Kidney (tissue), 14 donors: ENCODE measurements around the gene PANK2. TPM values are rescaled to one million over a fixed set of nuclear protein-coding genes. Genes with fewer than 3 reads are reported as not detected.
"Not testable (repeated sequence)": the region's sequence is repeated elsewhere in the genome, so short reads cannot be mapped to it uniquely, and the experiment has no call there.

Source experiments
- DNase-seq, 5 donors: peaks; one replicate each; pipeline ENCODE4 v3.0.0-alpha.2; 2013 to 2020
- FAIRE-seq: peaks from 2 replicates; lab custom pipeline; 2012; peaks lifted over from hg19 to GRCh38; lab: Jason Lieb, UNC
- H3K27ac ChIP-seq, 2 donors: one replicate each; pipeline ENCODE4 v1.7.0; 2013; ENCODE audit warnings: low read depth in 2 of 2, low read length in 2 of 2, inconsistent platforms in 1 of 2
- H3K27me3 ChIP-seq: one replicate; pipeline ENCODE4 v1.7.1; 2013; ENCODE audit warnings: low read length, inconsistent platforms; ENCODE audit not compliant: control insufficient read depth, insufficient read depth
- H3K36me3 ChIP-seq, 3 donors: one replicate each; pipeline versions ENCODE4 v1.7.0 to v1.7.1; 2013; ENCODE audit warnings: low read length in 3 of 3, control low read depth in 1 of 3, inconsistent platforms in 1 of 3; ENCODE audit not compliant: insufficient read depth in 3 of 3, control insufficient read depth in 2 of 3
- H3K4me1 ChIP-seq, 3 donors: one replicate each; pipeline versions ENCODE4 v1.7.0 to v1.7.1; 2013; ENCODE audit warnings: low read length in 3 of 3, inconsistent platforms in 1 of 3, low read depth in 1 of 3; ENCODE audit not compliant: control insufficient read depth in 2 of 3, insufficient read depth in 2 of 3
- H3K4me3 ChIP-seq, 3 donors: one replicate each; pipeline versions ENCODE4 v1.7.0 to v1.8.1; 2013; ENCODE audit warnings: low read length in 3 of 3, control low read depth in 1 of 3, inconsistent platforms in 1 of 3
- H3K9ac ChIP-seq, 3 donors: one replicate each; pipeline versions ENCODE4 v1.7.0 to v1.7.1; 2013; ENCODE audit warnings: low read length in 3 of 3, control low read depth in 1 of 3, inconsistent platforms in 1 of 3
- H3K9me3 ChIP-seq, 3 donors: one replicate each; pipeline versions ENCODE4 v1.7.0 to v1.7.1; 2013; ENCODE audit warnings: low read length in 3 of 3, control low read depth in 1 of 3, inconsistent platforms in 1 of 3; ENCODE audit not compliant: control insufficient read depth in 2 of 3, insufficient read depth in 1 of 3
- CTCF ChIP-seq: IDR thresholded peaks from 3 replicates; pipeline ENCODE4 v1.5.1; 2012; ENCODE audit warnings: mild to moderate bottlenecking, moderate library complexity, borderline replicate concordance; ENCODE audit not compliant: insufficient read depth; ENCODE audit errors: extremely low read depth
- intact Hi-C: fragments of 100-400 bp; cut with DNase I; formaldehyde crosslinking; loops from one replicate; pipeline ENCODE4 v1.11.1; 2022
- polyA plus RNA-seq: library from polyadenylated mRNA; stranded (reverse); fragments of 350-450 nt; fragmentation: Illumina TruSeq; extraction: RNeasy Lipid Tissue Mini Kit (QIAGEN cat#74804); gene quantifications from one replicate; pipeline ENCODE4 v1.2.3, GENCODE V29; 2014; ENCODE audit warnings: low read depth, low replicate concordance; ENCODE audit not compliant: insufficient read depth
- total RNA-seq: library from RNA; stranded (reverse); fragmentation: NEBNext Ultra II Directional; extraction: Animal tissue kit (Norgen Biotek cat#: 25700); gene quantifications from one replicate; pipeline ENCODE4 v1.2.1, GENCODE V29; 2021
- donor health status: control.
- donor health status: control.
- donor health status: control.
- donor health status: control.
- donor health status: control.
- donor health status: DM: yes; HTN: yes; CAD: no.
- donor health status: Normal renal cell carcinoma (clear cell type).

PANK2 gene
- total and polyA plus RNA-seq, 2 donors from 2014 or later = 26.8 to 44.9 TPM

- TF ChIP-seq CTCF = no peak
- intact Hi-C loops = no loop called here
- Histone ChIP-seq H3K9ac (no peak overlapping the region), H3K9me3 (no peaks in the 10 kb centered on the region), H3K27me3 (no peaks in the 10 kb centered on the region), H3K4me1 (peaks cover 0 to 7% (median 0%) of the 10 kb centered on the region in 3 donors), H3K27ac (no peak overlapping the region), H3K36me3 (no peaks in the 10 kb centered on the region), H3K4me3 (no peak overlapping the region)
- FAIRE-seq (no peak), DNase-seq (no peak)
Observed at GRCh38 chr20:3843490-3843889, 45.7 kb upstream of the PANK2 start.

DNA sequence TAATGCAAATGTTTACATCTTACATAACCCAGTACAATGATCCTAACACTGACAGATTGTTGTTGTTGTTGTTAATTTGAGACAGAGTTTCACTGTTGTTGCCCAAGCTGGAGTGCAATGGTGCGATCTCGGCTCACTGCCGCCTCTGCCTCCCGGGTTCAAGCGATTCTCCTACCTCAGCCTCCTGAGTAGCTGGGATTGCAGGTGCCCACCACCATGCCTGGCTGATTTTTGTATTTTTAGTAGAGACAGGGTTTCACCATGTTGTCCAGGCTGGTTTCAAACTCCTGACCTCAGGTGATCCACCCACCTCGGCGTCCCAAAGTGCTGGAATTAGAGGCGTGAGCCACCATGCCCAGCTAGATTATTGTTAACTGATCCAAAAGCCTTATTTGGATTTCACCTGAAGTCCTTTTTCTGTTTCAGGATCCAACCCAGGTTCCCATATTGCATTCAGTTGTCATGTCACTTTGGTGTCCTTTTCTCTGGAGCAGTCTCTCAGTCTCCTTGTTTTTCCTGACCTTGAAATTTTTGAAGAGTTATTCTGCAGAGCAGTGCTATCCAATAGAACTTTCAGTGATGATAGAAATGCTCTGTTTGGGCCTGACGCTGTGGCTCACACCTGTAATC lies 45.1 kb upstream of the PANK2 start:
- intact Hi-C loops, FAIRE-seq, H3K27me3 ChIP-seq, H3K4me3 ChIP-seq, DNase-seq, H3K9me3 ChIP-seq, H3K9ac ChIP-seq, H3K4me1 ChIP-seq, H3K27ac ChIP-seq, H3K36me3 ChIP-seq: not testable (repeated sequence)

- peak overlapping the region; percentile 50 to 94 (median 87) for H3K9ac ChIP-seq
- H3K27ac ChIP-seq = peak overlapping the region; percentile 82 to 95
- no peak for TF ChIP-seq CTCF
- no peaks in the 10 kb centered on the region for H3K36me3 ChIP-seq
- H3K9me3 ChIP-seq = no peaks in the 10 kb centered on the region
- no peak for FAIRE-seq
- H3K4me1 ChIP-seq = peaks cover 0 to 8% (median 0%) of the 10 kb centered on the region in 3 donors
- intact Hi-C loops = no loop called here
- DNase-seq = peak in 1 of 5 donors; percentile 84
- H3K4me3 ChIP-seq = peak overlapping the region; percentile 65 to 96 (median 79)
- no peaks in the 10 kb centered on the region for H3K27me3 ChIP-seq
Observed at GRCh38 chr20:3846378-3846739, 42.8 kb upstream of the PANK2 start.

DNA sequence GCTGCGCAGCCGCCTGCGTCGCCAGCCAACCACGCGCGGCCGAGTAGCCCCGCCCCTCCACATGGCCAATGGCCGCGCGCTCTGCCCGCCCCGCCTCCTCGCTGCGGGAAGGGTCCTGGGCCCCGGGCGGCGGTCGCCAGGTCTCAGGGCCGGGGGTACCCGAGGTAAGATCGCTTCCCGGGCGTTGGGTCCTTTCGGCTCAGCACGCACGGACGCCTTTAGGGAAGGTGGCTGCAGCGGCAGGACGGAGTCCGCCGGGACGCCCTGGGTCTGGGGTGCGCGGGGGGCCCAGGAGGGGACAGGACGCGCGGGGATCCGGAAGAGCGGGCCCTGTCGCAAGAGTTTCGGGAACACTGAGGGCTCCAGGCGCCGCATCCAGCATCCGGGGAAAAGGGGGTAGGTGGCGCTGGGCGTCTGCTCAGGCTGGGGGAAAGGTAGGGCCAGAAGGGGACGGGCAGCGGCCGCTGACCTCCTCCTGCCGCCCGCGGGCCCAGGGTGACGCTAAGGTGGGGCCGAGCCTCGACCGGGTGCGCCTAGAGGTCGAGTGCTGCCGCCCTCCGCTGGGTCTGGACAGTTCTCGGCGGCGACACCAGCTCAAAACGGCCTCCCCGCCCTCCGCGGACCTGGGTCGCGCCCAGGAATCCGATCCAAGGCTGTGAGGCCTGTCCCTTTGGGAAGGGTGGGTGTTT lies 42.3 kb upstream of the PANK2 start, which contains the start of gene MAVS:
Gene MAVS, plus strand, starts transcription at position 95 of the 689 bp plus-strand sequence. CDS start 7,791 bp downstream, outside the sequence.
- DNase-seq (peak; percentile 90 to 96 (median 93)), FAIRE-seq (no peak)
- Histone ChIP-seq H3K9ac (peak within 1 kb of the TSS; percentile 50 to 96 (median 94)), H3K4me3 (peak within 1 kb of the TSS; percentile 65 to 96 (median 79)), H3K27ac (peak within 1 kb of the TSS; percentile 91 to 95), H3K36me3 (no peaks in the 10 kb centered on the region), H3K4me1 (peaks cover 0 to 8% (median 0%) of the 10 kb centered on the region in 3 donors), H3K27me3 (no peaks in the 10 kb centered on the region), H3K9me3 (no peaks in the 10 kb centered on the region)
- intact Hi-C loops = no loop called here
- no peak for TF ChIP-seq CTCF
